Measurements from ENCODE around the gene POC5.

Gene POC5

DNA sequence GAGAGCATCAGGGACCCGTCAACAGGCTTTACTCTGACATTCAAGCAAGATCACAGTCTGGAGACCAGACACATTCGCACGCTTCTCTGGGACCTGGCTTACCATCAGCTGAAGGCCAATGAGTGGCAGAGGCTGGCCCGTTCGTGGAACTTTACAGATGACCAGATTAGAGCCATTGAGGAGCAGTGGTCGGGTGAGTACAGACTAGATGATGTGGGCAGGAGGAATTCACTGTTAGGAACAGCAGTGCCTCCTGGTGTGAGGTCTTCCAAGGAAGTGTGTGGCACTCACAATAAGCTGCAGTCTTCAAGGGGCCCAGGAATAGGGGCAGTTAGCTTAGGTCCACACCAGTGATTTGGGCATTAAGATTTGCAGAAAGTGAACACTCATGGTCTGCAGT lies 50.4 kb downstream of the POC5 start:
- Histone ChIP-seq H3K4me3 (ENCODE audit: low read length) (no peak overlapping the region), H3K9me2 (replicated peaks; ENCODE audit: control insufficient read depth, low read length) (no peaks in the 10 kb centered on the region), H3K27ac (ENCODE audit: low read depth, low read length) (no peak overlapping the region), H3K79me2 (ENCODE audit: control insufficient read depth, low read length) (no peaks in the 10 kb centered on the region), H4K20me1 (ENCODE audit: control insufficient read depth, insufficient read depth, low read depth, low read length) (no peaks in the 10 kb centered on the region), H3K4me1 (ENCODE audit: control insufficient read depth, low read length) (peaks cover 20% of the 10 kb centered on the region), H3F3A (ENCODE audit: control insufficient read depth, insufficient read depth) (no peaks in the 10 kb centered on the region), H3K27me3 (ENCODE audit: control insufficient read depth, low read length) (no peaks in the 10 kb centered on the region), H3K36me3 (ENCODE audit: control insufficient read depth, low read length) (no peaks in the 10 kb centered on the region), H3K9me3 (ENCODE audit: control insufficient read depth, insufficient read depth, low read length) (no peaks in the 10 kb centered on the region), H3K4me2 (ENCODE audit: low read length) (no peak overlapping the region)
- TF ChIP-seq EZH2phosphoT487 (IDR thresholded peaks at IDR 0.05; ENCODE audit: borderline replicate concordance, low read length): no peak
- TF ChIP-seq, protein P1, sequence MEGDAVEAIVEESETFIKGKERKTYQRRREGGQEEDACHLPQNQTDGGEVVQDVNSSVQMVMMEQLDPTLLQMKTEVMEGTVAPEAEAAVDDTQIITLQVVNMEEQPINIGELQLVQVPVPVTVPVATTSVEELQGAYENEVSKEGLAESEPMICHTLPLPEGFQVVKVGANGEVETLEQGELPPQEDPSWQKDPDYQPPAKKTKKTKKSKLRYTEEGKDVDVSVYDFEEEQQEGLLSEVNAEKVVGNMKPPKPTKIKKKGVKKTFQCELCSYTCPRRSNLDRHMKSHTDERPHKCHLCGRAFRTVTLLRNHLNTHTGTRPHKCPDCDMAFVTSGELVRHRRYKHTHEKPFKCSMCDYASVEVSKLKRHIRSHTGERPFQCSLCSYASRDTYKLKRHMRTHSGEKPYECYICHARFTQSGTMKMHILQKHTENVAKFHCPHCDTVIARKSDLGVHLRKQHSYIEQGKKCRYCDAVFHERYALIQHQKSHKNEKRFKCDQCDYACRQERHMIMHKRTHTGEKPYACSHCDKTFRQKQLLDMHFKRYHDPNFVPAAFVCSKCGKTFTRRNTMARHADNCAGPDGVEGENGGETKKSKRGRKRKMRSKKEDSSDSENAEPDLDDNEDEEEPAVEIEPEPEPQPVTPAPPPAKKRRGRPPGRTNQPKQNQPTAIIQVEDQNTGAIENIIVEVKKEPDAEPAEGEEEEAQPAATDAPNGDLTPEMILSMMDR (IDR thresholded peaks at IDR 0.05; ENCODE audit: low read depth, low read length, poor library complexity, severe bottlenecking): no peak

DNA sequence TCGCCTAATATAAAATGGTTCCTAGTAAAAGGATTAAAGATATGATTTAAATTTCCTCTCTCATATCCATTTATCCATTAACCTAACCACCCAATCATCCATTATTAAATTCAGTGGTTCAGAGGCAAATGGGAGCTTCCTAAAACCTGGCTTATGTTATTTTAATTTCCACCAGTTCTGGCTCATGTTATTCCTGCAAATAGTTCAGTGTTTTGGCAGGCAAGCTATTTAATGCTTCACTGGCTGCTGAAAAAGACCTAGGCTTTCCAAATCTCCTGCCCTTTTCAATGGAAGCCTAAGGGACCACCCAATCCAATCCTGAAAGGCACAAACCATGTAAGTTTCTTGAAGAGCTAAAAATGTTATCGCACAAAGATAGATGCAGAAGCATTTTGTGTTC lies 52.3 kb downstream of the POC5 start:
- H3K4me3 ChIP-seq (ENCODE audit: low read length): no peak overlapping the region
- no peaks in the 10 kb centered on the region for H3F3A ChIP-seq (ENCODE audit: control insufficient read depth, insufficient read depth)
- H3K4me2 ChIP-seq (ENCODE audit: low read length): no peak overlapping the region
- H3K27me3 ChIP-seq (ENCODE audit: control insufficient read depth, low read length): no peaks in the 10 kb centered on the region
- peaks cover 20% of the 10 kb centered on the region for H3K4me1 ChIP-seq (ENCODE audit: control insufficient read depth, low read length)
- H3K36me3 ChIP-seq (ENCODE audit: control insufficient read depth, low read length): no peaks in the 10 kb centered on the region
- H4K20me1 ChIP-seq (ENCODE audit: control insufficient read depth, insufficient read depth, low read depth, low read length): no peaks in the 10 kb centered on the region
- H3K9me2 ChIP-seq (replicated peaks; ENCODE audit: control insufficient read depth, low read length): no peaks in the 10 kb centered on the region
- H3K27ac ChIP-seq (ENCODE audit: low read depth, low read length): no peak overlapping the region
- no peaks in the 10 kb centered on the region for H3K79me2 ChIP-seq (ENCODE audit: control insufficient read depth, low read length)
- H3K9me3 ChIP-seq (ENCODE audit: control insufficient read depth, insufficient read depth, low read length): no peaks in the 10 kb centered on the region
- TF ChIP-seq EZH2phosphoT487 (IDR thresholded peaks at IDR 0.05; ENCODE audit: borderline replicate concordance, low read length): no peak
- TF ChIP-seq, protein P1 (IDR thresholded peaks at IDR 0.05; ENCODE audit: low read depth, low read length, poor library complexity, severe bottlenecking): no peak

DNA sequence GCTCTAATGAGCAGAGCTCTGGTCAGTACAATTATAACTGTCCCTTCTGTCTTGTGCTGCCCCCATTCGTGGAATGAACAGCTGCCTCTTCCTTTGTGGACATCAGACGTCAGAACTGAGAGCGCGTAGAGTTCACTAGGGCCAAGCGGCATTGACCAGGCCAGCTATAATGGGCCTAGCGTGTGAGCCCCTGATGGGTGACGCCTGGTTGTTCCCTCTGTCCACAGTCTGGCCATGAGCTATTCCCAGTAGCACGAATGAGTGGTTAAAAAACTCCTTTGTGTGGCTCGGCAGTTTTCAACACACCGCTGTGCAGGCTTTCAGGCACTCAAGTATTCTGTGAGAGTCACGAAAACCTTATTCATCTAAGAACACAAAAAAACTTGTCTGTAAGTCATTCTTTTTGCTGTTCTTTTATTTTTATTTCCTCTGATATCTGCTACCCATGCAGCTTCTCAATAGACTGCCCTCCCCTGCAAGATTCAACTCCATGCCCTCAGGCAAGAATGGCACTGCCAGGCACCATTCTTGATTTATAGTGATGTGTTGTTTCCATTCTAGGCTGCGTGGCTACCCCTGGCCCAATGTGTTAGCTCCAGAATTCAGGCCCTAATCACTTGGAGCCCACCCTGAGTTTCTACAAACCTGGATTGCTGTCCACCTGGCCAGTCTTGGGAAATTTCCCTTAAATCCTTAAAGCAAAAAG lies 53.5 kb downstream of the POC5 start:
- Histone ChIP-seq H3K36me3 (ENCODE audit: control insufficient read depth, low read length) (no peaks in the 10 kb centered on the region), H3K4me2 (ENCODE audit: low read length) (no peak overlapping the region), H4K20me1 (ENCODE audit: control insufficient read depth, insufficient read depth, low read depth, low read length) (no peaks in the 10 kb centered on the region), H3K9me2 (replicated peaks; ENCODE audit: control insufficient read depth, low read length) (no peaks in the 10 kb centered on the region), H3K4me3 (ENCODE audit: low read length) (no peak overlapping the region), H3K27ac (ENCODE audit: low read depth, low read length) (no peak overlapping the region), H3K4me1 (ENCODE audit: control insufficient read depth, low read length) (peaks cover 10% of the 10 kb centered on the region), H3K79me2 (ENCODE audit: control insufficient read depth, low read length) (no peaks in the 10 kb centered on the region), H3F3A (ENCODE audit: control insufficient read depth, insufficient read depth) (no peaks in the 10 kb centered on the region), H3K27me3 (ENCODE audit: control insufficient read depth, low read length) (no peaks in the 10 kb centered on the region), H3K9me3 (ENCODE audit: control insufficient read depth, insufficient read depth, low read length) (no peaks in the 10 kb centered on the region)
- TF ChIP-seq EZH2phosphoT487 (IDR thresholded peaks at IDR 0.05; ENCODE audit: borderline replicate concordance, low read length): no peak
- TF ChIP-seq, protein P1 (IDR thresholded peaks at IDR 0.05; ENCODE audit: low read depth, low read length, poor library complexity, severe bottlenecking): no peak

Measured in DOHH2 (cell line).